RWPE2 (cell line): ENCODE measurements around the gene DLX4.

ENCODE experiments used
- ATAC-seq: fragments of 200-7000 bp; cut with Tn5 transposase; 3 replicates; pipeline ENCODE4 v1.9.1; 2021; ENCODE audit warnings: low read depth
- DNase-seq: peaks from one replicate; pipeline ENCODE4 v3.0.0-alpha.2; 2020; ENCODE audit warnings: low spot score
- H3K27ac ChIP-seq: fragments of 450-650 bp; 2 replicates; pipeline ENCODE4 v1.5.1; 2017; ENCODE audit warnings: mild to moderate bottlenecking; ENCODE audit not compliant: poor library complexity, severe bottlenecking
- H3K27me3 ChIP-seq: fragments of 250-450 bp; sonication (Bioruptor Pico); 2 replicates; pipeline ENCODE4 v1.5.1; 2021; ENCODE audit warnings: mild to moderate bottlenecking, moderate library complexity; ENCODE audit not compliant: insufficient read depth, poor library complexity, severe bottlenecking
- H3K36me3 ChIP-seq: fragments of 250-450 bp; sonication (Bioruptor Pico); 2 replicates; pipeline ENCODE4 v1.5.1; 2020; ENCODE audit warnings: low read depth, mild to moderate bottlenecking, moderate library complexity
- H3K4me1 ChIP-seq: fragments of 250-450 bp; sonication (Bioruptor Pico); 2 replicates; pipeline ENCODE4 v1.5.1; 2021; ENCODE audit warnings: mild to moderate bottlenecking, moderate library complexity; ENCODE audit not compliant: insufficient read depth, poor library complexity, severe bottlenecking
- H3K4me3 ChIP-seq: fragments of 250-450 bp; sonication (Bioruptor Pico); 2 replicates; pipeline ENCODE4 v1.5.1; 2021; ENCODE audit warnings: mild to moderate bottlenecking, moderate library complexity; ENCODE audit not compliant: severe bottlenecking
- H3K9me3 ChIP-seq: fragments of 250-450 bp; sonication (Bioruptor Pico); 2 replicates; pipeline ENCODE4 v1.5.1; 2021; ENCODE audit warnings: mild to moderate bottlenecking, moderate library complexity; ENCODE audit not compliant: severe bottlenecking
- TF ChIP-seq, protein P1 (sequence below): fragments of 450-650 bp; IDR thresholded peaks from one replicate; pipeline ENCODE4 v1.5.1; 2017; ENCODE audit warnings: mild to moderate bottlenecking, moderate library complexity; ENCODE audit not compliant: poor library complexity, severe bottlenecking

DLX4 gene

DNA sequence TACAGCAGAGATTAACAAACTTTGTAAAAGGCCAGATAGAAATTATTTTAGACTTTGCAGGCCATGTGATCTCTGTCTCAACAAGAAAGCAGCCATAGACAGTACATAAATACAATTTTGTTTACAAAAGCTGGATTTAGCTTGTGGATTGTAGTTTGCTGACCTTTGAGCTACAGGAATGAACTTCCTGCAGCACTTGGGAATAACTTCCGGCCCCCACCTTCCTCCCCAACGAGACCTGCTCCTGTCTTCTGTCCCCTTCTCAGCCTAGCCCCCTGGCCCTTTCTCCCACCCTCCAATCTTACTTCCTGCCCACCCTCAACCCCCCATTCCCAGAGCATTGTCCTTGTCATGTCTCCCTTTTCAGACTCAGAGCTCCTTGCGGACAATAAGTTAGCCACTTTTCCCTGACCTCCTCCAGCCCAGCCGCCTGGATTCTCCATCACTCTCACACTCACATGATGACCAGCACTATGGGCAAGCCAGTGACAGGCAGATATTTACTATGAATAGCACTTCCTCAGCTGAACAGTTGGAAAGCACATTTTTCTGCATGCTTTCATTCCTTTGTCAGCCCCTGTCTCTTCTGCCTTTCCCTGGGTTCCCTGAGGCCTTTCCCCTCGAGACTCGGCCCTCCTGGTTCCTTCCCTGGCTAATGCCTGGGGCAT lies 53.6 kb downstream of the DLX4 start:
- ATAC-seq (no peak), DNase-seq (no peak)
- H3K36me3 ChIP-seq = no peaks in the 10 kb centered on the region
- H3K27me3 ChIP-seq = no peaks in the 10 kb centered on the region
- H3K27ac ChIP-seq = no peak overlapping the region
- no peaks in the 10 kb centered on the region for H3K9me3 ChIP-seq
- peaks cover 19% of the 10 kb centered on the region for H3K4me1 ChIP-seq
- TF ChIP-seq, protein P1, sequence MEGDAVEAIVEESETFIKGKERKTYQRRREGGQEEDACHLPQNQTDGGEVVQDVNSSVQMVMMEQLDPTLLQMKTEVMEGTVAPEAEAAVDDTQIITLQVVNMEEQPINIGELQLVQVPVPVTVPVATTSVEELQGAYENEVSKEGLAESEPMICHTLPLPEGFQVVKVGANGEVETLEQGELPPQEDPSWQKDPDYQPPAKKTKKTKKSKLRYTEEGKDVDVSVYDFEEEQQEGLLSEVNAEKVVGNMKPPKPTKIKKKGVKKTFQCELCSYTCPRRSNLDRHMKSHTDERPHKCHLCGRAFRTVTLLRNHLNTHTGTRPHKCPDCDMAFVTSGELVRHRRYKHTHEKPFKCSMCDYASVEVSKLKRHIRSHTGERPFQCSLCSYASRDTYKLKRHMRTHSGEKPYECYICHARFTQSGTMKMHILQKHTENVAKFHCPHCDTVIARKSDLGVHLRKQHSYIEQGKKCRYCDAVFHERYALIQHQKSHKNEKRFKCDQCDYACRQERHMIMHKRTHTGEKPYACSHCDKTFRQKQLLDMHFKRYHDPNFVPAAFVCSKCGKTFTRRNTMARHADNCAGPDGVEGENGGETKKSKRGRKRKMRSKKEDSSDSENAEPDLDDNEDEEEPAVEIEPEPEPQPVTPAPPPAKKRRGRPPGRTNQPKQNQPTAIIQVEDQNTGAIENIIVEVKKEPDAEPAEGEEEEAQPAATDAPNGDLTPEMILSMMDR = no peak
- H3K4me3 ChIP-seq = no peak overlapping the region

DNA sequence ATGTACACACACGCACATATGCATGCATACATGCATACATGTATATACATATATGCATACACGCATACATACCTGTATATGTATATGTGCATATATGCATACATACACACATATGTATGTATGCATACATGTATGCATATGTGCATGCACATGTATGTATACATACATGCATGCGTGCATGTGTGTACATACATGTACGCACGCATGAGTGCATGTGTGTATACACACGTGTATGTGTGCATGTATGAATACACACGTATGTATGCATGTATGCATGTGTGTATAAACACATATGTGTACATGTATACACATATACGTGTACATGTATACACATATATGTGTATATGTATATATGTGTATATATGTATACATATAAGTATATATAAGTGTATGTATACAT lies 54.5 kb downstream of the DLX4 start:
- ATAC-seq (no peak), DNase-seq (no peak)
- no peaks in the 10 kb centered on the region for H3K36me3 ChIP-seq
- no peaks in the 10 kb centered on the region for H3K9me3 ChIP-seq
- H3K27ac ChIP-seq = no peak overlapping the region
- peaks cover 22% of the 10 kb centered on the region for H3K4me1 ChIP-seq
- TF ChIP-seq, protein P1 = no peak
- no peaks in the 10 kb centered on the region for H3K27me3 ChIP-seq
- H3K4me3 ChIP-seq = no peak overlapping the region
